Smooth muscle cell (in vitro differentiated cells): ENCODE data around the gene ITPR1. TPM values are rescaled to one million over a fixed set of nuclear protein-coding genes. Genes with fewer than 3 reads are reported as not detected.

ENCODE experiments used
- DNase-seq: peaks from one replicate; lab custom pipeline; 2025; ENCODE audit not compliant: unreplicated experiment; lab: John Stamatoyannopoulos, UW
- H2AFZ ChIP-seq: fragments of 200-600 bp; sonication (generic); 2 replicates; pipeline ENCODE4 v1.6.0; 2016; ENCODE audit warnings: antibody characterized with exemption, low read depth, mild to moderate bottlenecking
- H3F3A ChIP-seq: fragments of 200-600 bp; sonication (generic); 2 replicates; pipeline ENCODE4 v1.6.0; 2017; ENCODE audit warnings: antibody characterized with exemption, low read depth
- H3K27ac ChIP-seq: fragments of 200-600 bp; sonication (generic); 2 replicates; pipeline ENCODE4 v1.5.1; 2016; ENCODE audit warnings: low read depth, mild to moderate bottlenecking
- H3K27me3 ChIP-seq: fragments of 200-600 bp; sonication (generic); 2 replicates; pipeline ENCODE4 v1.6.1; 2016; ENCODE audit warnings: low read depth, mild to moderate bottlenecking
- H3K36me3 ChIP-seq: fragments of 200-600 bp; sonication (generic); 2 replicates; pipeline ENCODE4 v1.5.1; 2016; ENCODE audit warnings: low read depth
- H3K4me1 ChIP-seq: fragments of 200-600 bp; sonication (generic); 2 replicates; pipeline ENCODE4 v1.5.1; 2016; ENCODE audit warnings: low read depth
- H3K4me2 ChIP-seq: fragments of 200-600 bp; sonication (generic); 2 replicates; pipeline ENCODE4 v1.6.0; 2016; ENCODE audit warnings: mild to moderate bottlenecking
- H3K4me3 ChIP-seq: fragments of 200-600 bp; sonication (generic); 2 replicates; pipeline ENCODE4 v1.5.1; 2016; ENCODE audit warnings: mild to moderate bottlenecking
- H3K79me2 ChIP-seq: fragments of 200-600 bp; sonication (generic); 2 replicates; pipeline ENCODE4 v1.6.0; 2016; ENCODE audit warnings: low read depth, mild to moderate bottlenecking
- H3K9ac ChIP-seq: fragments of 200-600 bp; sonication (generic); 2 replicates; pipeline ENCODE4 v1.6.0; 2016; ENCODE audit warnings: low read depth
- H3K9me3 ChIP-seq: fragments of 200-600 bp; sonication (generic); replicated peaks from 2 replicates; pipeline ENCODE4 v1.5.1; 2016; ENCODE audit warnings: low read depth
- H4K20me1 ChIP-seq: fragments of 200-600 bp; sonication (generic); 2 replicates; pipeline ENCODE4 v1.6.0; 2016; ENCODE audit warnings: low read depth
- CTCF ChIP-seq: fragments of 200-600 bp; sonication (generic); IDR thresholded peaks from 2 replicates; pipeline ENCODE4 v1.5.1; 2017; ENCODE audit warnings: borderline replicate concordance, mild to moderate bottlenecking, antibody characterized with exemption; ENCODE audit not compliant: insufficient read depth, poor library complexity, severe bottlenecking
- WGBS: methylation state at CpG from one replicate; pipeline ENCODE4 v1.1.7; 2016; ENCODE audit warnings: low lambda C conversion rate; 5-methylcytosine and 5-hydroxymethylcytosine counted together
- polyA plus RNA-seq: library from polyadenylated mRNA; unstranded; fragments of >200 nt; fragmentation: Nextera tagmentation; extraction: Ambion mirVana; gene quantifications from 2 replicates; pipeline ENCODE4 v1.2.1, GENCODE V29; 2016
- total RNA-seq: library from RNA; depleted of rRNA; stranded (reverse); fragments of >200 nt; gene quantifications from 2 replicates; pipeline ENCODE4 v1.2.3, GENCODE V29; 2014

Gene ITPR1
- total and polyA plus RNA-seq, 2 experiments from 2014 or later, result 16.4 to 28.6 TPM

GRCh38 chr3:4807381-4808280 lies 314.5 kb downstream of the ITPR1 start:
- DNase-seq, result no peak
- Histone ChIP-seq H3K4me3 (no peak overlapping the region), H3K9ac (no peak overlapping the region), H4K20me1 (no peaks in the 10 kb centered on the region), H3K79me2 (no peaks in the 10 kb centered on the region), H3K9me3 (no peaks in the 10 kb centered on the region), H3K36me3 (no peaks in the 10 kb centered on the region), H3K27me3 (no peaks in the 10 kb centered on the region), H2AFZ (no peak overlapping the region), H3K4me2 (no peak overlapping the region), H3K27ac (no peak overlapping the region), H3K4me1 (no peaks in the 10 kb centered on the region), H3F3A (no peaks in the 10 kb centered on the region)
- no peak for TF ChIP-seq CTCF
- 88% methylated on average over 13 of the region's 13 CpGs for WGBS

- no peak overlapping the region for H3K4me3 ChIP-seq
- WGBS, result 89% methylated on average over 4 of the region's 4 CpGs
Observed at GRCh38 chr3:4808637-4809036, 315.5 kb downstream of the ITPR1 start.

GRCh38 chr3:4809922-4810321 lies 316.8 kb downstream of the ITPR1 start:
- H3K36me3 ChIP-seq, result no peaks in the 10 kb centered on the region
- H2AFZ ChIP-seq, result no peak overlapping the region
- no peak overlapping the region for H3K9ac ChIP-seq
- no peak for TF ChIP-seq CTCF
- H3K9me3 ChIP-seq, result no peaks in the 10 kb centered on the region
- no peaks in the 10 kb centered on the region for H3K79me2 ChIP-seq
- H3F3A ChIP-seq, result peaks cover 8% of the 10 kb centered on the region
- H3K27ac ChIP-seq, result peak overlapping the region; percentile 18
- H4K20me1 ChIP-seq, result no peaks in the 10 kb centered on the region
- 70% methylated on average over 3 of the region's 3 CpGs for WGBS
- peaks cover 3% of the 10 kb centered on the region for H3K4me1 ChIP-seq
- no peaks in the 10 kb centered on the region for H3K27me3 ChIP-seq
- DNase-seq, result no peak
- no peak overlapping the region for H3K4me3 ChIP-seq
- no peak overlapping the region for H3K4me2 ChIP-seq

More at GRCh38 chr3:4808637-4809036, 315.5 kb downstream of the ITPR1 start:
- no peak overlapping the region for H2AFZ ChIP-seq
- no peak for TF ChIP-seq CTCF
- H3K79me2 ChIP-seq, result no peaks in the 10 kb centered on the region
- H3K27ac ChIP-seq, result no peak overlapping the region
- no peak overlapping the region for H3K4me2 ChIP-seq
- H3K4me1 ChIP-seq, result peaks cover 3% of the 10 kb centered on the region
- DNase-seq, result no peak
- H3K9ac ChIP-seq, result no peak overlapping the region
- no peaks in the 10 kb centered on the region for H3K9me3 ChIP-seq
- no peaks in the 10 kb centered on the region for H4K20me1 ChIP-seq
- no peaks in the 10 kb centered on the region for H3K27me3 ChIP-seq
- H3F3A ChIP-seq, result no peaks in the 10 kb centered on the region
- H3K36me3 ChIP-seq, result no peaks in the 10 kb centered on the region

GRCh38 chr3:4812591-4812990 lies 319.4 kb downstream of the ITPR1 start:
- H3K9ac ChIP-seq, result peak overlapping the region; percentile 92
- TF ChIP-seq CTCF, result no peak
- peak overlapping the region; percentile 100 for H3K27ac ChIP-seq
- no peaks in the 10 kb centered on the region for H4K20me1 ChIP-seq
- peak overlapping the region; percentile 79 for H3K4me2 ChIP-seq
- no peaks in the 10 kb centered on the region for H3K27me3 ChIP-seq
- H3K9me3 ChIP-seq, result no peaks in the 10 kb centered on the region
- H3K79me2 ChIP-seq, result peaks cover 24% of the 10 kb centered on the region
- H3K4me3 ChIP-seq, result no peak overlapping the region
- no peak for DNase-seq
- 21% methylated on average over 5 of the region's 5 CpGs for WGBS
- no peak overlapping the region for H2AFZ ChIP-seq
- H3F3A ChIP-seq, result peaks cover 12% of the 10 kb centered on the region
- peaks cover 3% of the 10 kb centered on the region for H3K4me1 ChIP-seq
- H3K36me3 ChIP-seq, result peaks cover 14% of the 10 kb centered on the region
